Inflammatory macrophage treated with lipopolysaccharide for 4 hours (primary cell): Measurements from ENCODE around the gene SELL.
"Not testable (repeated sequence)": the region's sequence is repeated elsewhere in the genome, so short reads cannot be mapped to it uniquely, and the experiment has no call there.

Source experiments
- DNase-seq: peaks from one replicate; pipeline ENCODE4 v3.0.0-alpha.2; 2020

Gene SELL

GRCh38 chr1:169662680-169663079 is 48.7 kb downstream of the SELL start:
- DNase-seq: not testable (repeated sequence)

DNA sequence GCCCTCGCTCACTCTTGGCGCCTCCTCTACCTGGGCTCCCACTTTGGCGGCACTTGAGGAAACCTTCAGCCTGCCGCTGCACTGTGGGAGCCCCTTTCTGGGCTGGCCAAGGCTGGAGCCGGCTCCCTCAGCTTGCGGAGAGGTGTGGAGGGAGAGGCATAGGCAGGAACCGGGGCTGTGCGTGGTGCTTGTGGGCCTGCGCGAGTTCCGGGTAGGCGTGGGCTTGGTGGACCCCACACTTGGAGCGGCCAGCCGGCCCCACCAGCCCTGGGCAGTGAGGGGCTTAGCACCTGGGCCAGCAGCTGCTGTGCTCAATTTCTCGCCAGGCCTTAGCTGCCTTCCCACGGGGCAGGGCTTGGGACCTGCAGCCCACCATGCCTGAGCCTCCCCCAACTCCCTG is 50.4 kb downstream of the SELL start:
- DNase-seq: not testable (repeated sequence)

- peak; percentile 5 for DNase-seq
Measured at GRCh38 chr1:169658777-169659176, 52.6 kb downstream of the SELL start.

- no peak for DNase-seq
Measured at GRCh38 chr1:169653873-169654272, 57.5 kb downstream of the SELL start.

DNA sequence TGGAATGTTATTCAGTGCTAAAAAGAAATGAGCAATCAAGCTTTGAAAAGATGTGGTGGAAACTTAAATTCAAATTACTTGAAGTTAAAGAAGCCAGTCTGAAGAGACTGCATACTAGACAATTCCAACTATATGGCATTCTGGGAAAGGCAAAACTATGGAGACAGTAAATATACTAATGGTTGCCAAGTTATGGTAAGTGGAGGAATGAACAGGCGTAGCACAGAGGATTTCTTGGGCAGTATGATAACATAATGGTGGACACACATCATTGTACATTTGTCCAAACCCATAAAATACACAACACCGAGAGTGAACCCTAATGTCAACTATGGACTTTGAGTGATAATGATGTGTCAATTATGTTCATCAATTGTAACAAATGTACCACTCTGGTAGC is 60.4 kb downstream of the SELL start:
- DNase-seq: no peak

GRCh38 chr1:169650551-169650950 is 60.9 kb downstream of the SELL start:
- no peak for DNase-seq

DNA sequence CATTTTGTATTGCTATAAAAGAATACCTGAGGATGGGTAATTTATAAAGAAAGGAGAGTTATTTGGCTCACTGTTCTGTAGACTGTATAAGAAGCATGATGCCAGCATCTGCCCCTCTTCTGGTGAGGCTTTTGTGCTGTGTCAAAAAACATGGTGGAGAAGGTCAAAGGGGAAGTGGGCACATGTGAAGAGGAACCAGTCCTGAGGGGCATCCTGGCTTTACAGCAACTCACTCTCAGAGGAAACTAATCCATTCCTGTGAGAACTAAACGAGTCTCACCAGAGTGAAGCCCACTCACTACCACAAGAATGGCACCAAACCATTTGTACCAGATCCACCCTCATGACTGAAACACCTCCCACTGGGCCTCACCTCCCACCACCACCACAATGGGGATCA is 62.7 kb downstream of the SELL start:
- peak; percentile 32 for DNase-seq

GRCh38 chr1:169648187-169648586 is 63.2 kb downstream of the SELL start:
- DNase-seq: no peak

DNA sequence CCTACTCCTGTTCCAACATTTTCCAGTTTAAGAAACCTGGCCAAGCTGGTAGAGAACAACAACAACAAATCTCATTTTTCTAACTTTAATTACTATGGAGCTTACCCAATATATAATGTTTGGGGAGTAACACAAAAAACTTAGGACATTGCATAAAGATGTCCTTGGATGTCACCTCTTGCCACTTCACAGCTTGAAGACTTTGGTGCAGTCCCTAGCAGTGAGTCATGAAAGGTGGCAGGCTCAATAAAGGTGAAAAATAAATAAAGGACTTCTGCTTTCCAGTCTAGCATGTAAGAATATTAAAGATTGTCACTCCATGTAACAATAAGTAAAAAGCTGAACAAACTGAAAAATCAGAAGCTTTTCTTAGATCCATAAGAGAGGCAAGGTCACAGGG is 63.9 kb downstream of the SELL start:
- DNase-seq: no peak

DNA sequence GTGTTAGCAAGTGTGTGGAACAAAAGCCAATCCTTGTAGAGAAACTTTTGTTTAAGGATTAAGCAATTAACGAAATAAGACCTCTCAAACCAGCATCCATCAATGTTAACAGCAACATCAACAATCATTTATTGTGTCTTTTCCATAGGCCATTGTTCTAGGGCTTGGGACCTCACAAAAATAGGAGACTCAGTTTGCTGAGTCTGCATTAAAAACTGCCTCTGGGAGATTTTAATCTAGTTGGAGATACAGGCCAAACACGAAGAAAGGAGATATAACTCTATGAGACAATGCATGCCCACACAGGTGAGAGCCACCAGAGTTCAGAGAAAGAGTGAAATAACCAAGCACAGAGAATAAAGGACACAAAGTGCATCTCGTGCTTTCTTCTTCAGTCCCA is 67.1 kb downstream of the SELL start:
- no peak for DNase-seq
